Superior temporal gyrus (tissue), 1 donor: ENCODE measurements around the gene TMEM39A.

Source experiments
- DNase-seq: peaks from one replicate; pipeline ENCODE4 v3.0.0-alpha.2; 2016; ENCODE audit errors: extremely low spot score

TMEM39A gene, protein sequence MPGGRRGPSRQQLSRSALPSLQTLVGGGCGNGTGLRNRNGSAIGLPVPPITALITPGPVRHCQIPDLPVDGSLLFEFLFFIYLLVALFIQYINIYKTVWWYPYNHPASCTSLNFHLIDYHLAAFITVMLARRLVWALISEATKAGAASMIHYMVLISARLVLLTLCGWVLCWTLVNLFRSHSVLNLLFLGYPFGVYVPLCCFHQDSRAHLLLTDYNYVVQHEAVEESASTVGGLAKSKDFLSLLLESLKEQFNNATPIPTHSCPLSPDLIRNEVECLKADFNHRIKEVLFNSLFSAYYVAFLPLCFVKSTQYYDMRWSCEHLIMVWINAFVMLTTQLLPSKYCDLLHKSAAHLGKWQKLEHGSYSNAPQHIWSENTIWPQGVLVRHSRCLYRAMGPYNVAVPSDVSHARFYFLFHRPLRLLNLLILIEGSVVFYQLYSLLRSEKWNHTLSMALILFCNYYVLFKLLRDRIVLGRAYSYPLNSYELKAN

DNA sequence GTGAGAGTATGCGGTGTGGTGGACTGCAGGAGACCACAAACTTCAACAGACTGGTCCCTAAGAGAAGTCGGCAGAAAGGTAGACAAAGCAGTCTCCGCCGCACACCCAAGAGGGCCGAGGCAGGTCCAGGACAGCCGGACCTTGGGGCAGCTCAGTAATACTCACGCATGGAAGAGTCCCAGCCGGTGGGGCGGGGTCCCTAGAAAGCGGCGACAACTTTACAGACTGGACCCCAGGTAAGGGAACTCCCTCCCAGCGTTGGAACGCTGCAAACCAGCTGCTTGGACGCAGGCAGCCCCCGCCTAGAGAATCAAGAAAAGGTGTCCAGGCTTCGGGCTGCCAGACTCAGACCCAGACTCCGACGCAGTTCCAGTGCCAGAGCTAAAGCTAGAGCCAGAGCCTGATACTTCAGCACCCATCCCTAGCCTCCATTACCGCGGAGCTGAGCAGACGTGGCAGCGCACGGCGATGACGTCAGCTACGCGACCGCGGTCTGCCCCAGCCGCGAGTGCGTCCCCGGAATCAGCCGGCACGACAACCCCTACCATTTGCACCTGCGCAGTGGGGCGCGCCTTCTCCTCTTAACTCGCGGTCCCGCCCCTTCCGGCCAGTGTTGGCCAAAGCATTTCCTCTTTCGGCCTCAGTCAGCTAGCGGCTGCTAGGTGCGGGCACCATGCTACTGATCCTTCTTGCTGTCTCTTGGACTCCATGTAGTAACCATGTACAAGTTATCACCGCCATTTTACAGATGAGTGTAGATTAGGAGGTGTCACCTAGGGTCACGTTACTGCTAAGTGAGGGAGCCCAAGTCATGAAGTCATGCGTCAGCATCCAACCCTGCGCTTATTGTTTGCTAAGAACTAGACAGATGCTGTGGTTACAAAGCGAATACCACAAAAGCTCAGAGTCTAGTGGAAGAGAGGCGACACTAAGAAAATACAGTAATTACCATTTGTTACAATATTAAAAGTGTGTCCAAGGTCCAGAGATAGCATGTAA lies at the start of gene TMEM39A:
TMEM39A (minus strand) TSS at position 445 of the 999 bp plus-strand sequence. CDS start 1,541 bp downstream, outside the sequence.
- peak; percentile 100 for DNase-seq

DNA sequence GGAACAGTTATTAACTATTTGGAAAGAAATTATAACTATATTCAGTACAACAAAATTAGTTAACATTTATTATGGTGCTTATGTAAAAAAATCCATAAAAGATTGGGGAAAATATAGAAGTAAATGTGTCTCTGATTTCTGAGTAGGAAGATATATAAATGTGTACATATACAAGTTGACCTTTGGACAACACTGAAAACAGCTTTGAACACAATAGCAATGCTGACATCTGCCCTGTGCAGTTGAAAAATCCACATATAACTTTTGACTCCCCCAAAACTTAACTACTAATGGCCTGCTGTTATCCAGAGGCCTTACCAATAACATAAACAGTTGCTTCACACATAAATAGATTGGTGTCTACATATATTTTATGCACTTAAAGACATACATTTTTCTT lies 47.3 kb upstream of the TMEM39A start:
- no peak for DNase-seq

DNA sequence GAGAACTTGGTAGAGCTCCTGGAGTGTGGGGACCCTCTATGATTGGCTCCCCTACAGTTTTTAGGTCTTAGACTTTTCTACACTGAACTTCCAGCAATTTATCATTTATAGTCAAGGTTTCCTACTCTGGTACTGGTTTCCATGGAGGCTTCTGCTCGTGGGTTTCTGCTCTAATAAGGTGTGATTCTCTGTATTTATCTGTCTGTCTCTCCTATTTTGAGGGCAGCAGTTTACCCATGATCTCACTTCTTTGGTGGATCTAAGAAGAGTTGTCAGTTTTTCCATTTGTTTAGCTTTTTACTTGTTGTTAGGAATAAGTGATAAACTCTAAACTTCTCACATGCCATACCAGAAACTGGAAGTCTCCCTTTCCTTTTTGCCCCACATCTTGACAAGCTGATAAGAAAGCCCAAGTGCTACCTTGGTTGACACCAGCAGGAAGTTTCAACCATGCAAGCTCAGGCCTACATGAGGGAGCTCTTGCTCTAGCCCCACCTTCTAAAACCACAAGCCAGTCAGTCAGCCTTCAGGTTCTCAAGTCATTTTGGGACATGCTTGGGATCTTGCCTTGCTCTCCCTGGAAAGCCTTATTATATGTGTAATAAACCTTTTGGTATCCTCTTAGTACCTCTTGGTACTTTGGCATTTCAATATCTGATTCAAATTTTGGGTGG lies 44.9 kb upstream of the TMEM39A start:
- DNase-seq: no peak

DNA sequence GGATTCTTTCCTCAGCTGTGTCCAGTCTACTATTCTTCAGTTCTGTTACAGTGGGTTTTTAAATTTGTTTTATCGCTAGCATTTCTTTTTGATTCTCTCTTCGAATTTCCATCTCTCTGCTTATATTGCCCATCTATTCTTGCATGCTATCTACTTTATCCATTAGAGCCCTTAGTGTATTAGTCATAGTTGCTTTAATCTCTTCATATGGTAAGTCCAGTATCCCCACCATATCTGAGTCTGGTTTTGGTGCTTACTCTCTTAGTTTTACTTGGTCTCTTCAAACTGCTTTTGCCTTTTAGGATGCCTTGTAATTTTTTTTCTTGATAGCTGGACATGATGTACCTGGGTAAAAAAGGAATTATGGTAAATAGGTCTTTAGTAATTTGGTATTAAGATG lies 44.0 kb upstream of the TMEM39A start:
- DNase-seq: no peak

DNA sequence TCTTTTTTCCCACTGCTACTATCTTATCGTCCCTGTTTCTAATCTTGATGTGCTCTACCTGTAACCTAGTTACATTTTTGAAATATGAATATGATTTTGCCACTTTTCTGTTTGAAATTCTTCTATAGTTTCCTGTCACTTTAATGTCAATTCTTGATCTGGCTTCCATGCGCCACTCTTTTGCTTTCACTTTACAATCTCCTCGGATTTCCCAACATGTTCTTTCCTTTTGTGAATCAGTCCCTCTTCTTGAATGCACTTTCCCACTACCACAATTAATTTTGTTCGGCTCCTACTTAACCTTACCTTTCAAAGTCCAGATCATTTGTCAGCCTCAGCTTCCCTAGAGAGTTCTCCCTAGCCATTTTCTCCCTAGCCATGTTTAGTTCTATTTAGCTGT lies 43.2 kb upstream of the TMEM39A start:
- DNase-seq: no peak

DNA sequence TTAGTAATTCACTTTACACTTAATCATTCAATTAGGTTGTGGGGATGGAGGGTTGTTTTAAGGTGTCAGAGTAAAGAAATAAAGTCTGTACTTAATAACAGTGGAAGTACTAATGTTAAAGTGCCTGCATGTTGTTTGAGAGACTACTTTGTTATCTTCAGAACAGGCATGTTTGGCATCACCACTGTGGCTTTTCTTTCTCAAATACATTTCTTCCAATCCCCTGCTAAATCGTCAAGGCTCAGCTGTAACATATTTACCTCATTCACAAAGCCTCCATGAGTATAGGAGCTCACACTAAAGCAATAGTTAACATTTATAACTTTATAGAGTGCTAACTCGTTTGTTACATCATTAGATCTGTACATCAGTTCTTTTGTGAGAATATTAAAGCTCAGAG lies 37.5 kb upstream of the TMEM39A start:
- no peak for DNase-seq

DNA sequence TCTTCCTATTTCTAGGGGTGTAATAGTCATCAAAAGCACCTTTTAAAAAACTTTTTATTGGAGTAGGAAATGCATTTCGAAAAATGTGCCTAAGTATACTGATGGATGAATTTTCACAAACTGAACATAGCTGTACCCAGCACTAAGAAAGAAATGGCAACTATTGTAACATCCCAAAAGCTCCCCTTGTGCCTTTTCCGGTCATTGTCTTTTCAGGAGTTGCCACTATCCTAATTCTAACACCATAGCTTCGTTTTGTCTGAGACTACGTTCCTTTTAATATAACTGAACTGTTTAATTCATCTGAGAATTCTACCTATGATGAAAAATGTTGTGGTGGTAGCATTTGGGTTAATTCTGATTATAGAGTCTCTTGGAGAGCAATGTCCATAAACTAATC lies 36.9 kb upstream of the TMEM39A start:
- no peak for DNase-seq

DNA sequence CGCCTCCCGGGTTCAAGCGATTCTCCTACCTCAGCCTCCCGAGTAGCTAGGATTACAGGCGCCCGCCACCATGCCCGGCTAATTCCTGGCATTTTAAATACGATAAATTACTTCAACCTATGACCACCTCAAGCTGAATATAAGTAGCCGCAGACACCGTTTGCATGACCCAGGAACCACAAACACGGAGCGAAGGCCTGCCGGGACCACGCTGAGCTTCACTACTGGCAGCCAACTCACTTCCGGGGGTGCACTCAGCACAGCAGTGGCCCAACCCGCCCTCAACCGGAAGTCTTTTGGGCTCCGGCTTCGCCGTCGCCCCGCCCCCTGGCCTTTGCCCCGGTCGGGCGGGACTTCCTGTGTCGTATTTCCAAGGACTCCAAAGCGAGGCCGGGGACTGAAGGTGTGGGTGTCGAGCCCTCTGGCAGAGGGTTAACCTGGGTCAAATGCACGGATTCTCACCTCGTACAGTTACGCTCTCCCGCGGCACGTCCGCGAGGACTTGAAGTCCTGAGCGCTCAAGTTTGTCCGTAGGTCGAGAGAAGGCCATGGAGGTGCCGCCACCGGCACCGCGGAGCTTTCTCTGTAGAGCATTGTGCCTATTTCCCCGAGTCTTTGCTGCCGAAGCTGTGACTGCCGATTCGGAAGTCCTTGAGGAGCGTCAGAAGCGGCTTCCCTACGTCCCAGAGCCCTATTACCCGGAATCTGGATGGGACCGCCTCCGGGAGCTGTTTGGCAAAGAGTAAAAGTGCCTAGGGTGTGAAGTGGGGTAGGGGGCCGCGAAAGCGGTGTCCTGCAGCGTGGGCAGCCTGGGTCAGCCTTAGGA lies 35.0 kb upstream of the TMEM39A start, which contains the start of gene TIMMDC1:
TIMMDC1 (plus strand) TSS at position 362 of the 826 bp plus-strand sequence; CDS start at position 549, 187 bp downstream.
- peak; percentile 98 for DNase-seq

DNA sequence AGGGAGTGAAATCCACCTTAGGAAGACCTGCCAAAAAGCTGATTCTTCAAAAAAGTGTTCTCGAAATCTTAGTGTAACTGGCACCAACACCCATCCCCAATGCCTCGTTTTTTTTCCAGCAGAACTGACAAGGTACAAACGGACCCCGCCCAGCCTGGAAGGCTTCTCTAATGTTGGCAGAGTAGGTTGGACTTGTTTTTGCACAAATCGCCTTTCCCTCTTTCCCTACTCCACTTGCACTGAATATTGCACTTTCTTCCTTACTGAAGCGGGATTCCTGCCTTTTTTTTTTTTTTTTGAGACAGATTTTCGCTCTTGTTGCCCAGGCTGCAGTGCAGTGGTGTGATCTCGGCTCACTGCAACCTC lies 34.4 kb upstream of the TMEM39A start:
- DNase-seq: peak; percentile 36

DNA sequence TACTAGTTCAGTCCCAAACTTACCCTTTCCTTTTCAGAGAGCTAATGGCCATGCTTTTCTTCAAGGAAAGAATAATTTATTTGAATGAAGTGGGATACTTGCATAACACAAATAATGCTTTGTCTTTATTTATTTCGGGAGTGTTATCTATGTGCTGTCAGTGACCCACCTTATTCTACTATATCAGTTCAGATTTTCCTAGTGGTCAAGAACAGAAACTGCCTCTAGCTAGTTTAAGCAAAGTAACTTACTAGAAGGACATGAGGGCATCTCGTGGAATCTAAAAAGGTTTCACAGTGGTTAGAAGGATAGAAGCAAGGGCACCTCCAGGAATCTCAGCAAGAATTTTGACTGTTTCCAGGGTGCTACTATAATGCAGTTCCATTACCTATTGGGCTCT lies 31.2 kb upstream of the TMEM39A start:
- no peak for DNase-seq

DNA sequence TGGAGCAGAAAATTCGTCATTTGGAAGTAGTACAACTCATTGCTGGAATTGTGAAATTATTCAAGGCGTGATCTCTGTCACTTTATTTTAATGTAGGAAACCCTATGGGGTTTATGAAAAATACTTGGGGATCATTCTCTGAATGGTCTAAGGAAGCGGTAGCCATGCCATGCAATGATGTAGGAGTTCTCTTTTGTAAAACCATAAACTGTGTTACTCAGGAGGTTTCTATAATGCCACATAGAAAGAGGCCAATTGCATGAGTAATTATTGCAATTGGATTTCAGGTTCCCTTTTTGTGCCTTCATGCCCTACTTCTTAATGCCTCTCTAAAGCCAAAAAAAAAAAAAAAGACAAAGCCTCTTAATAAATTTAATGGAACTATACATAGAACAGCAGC lies 29.4 kb upstream of the TMEM39A start:
- DNase-seq: no peak

DNA sequence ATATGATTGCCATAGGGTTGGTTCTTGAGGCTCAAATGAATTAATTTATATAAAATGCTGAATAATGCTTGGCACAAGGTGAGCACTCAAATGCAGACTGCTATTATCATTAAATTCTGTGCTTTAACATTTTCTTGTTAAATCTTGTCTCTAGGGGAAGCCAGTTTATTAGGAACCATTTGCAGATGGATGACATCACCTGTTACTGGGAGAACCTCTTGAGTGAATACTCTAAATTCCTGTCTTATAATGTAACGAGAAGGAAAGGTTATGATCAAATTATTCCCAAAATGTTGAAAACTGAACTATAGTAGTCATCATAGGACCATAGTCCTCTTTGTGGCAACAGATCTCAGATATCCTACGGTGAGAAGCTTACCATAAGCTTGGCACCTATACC lies 28.7 kb upstream of the TMEM39A start:
- no peak for DNase-seq

DNA sequence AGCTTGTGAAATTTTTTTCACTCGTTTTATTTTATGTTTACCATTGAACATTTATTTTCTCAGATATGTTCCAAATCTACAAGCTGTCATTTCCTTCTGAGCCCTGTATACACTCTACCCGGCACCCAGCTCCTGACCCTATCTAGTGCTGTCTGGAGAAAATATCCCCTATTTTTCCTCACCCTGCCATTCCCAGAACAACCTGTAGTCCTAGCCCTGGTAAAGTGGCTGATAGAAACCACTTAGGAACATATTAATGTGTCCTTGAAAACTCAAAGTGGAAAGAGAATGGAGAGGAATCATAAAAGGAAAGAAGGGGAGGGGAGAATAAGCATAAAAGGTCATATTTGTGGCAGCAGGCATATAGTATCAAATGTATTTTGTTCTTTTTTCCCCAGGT lies 26.7 kb upstream of the TMEM39A start:
- DNase-seq: no peak

DNA sequence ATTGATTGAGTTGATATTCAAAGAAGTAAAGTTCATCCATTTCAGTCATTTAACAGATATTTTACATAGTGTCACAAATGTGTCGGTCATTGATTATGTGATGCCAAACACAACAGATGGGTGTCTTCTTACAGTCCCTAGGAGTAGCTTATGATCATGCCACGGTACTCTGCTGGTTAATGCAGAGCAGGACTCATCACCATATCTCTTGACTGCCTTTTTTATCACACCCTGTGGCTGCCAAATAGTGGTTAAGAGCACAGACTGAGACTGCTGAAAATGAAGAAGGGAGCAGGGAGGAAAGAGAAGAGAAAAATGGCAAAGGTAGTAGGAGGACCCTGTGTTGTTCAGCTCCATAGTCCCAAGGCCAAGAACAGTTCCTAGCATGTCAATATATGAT lies 22.1 kb upstream of the TMEM39A start:
- DNase-seq: no peak

DNA sequence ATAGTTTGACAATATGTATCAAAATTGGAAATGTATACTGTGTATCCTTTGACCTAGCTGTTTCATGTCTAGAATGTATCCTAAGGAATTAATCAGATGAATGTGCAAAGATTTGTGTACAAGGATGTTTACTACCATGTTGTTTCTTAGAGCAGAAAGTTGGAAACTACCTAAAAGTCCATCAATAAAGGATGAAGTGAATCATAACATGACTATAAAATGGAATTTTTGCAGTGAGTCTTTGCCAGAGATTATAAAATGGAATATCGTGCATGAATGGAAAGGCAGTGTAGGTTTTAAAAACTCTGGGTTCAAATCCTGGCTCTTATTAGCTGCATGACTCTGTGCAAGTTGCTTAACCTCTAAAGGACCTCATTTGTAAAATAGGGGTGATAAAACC lies 19.7 kb upstream of the TMEM39A start:
- no peak for DNase-seq

DNA sequence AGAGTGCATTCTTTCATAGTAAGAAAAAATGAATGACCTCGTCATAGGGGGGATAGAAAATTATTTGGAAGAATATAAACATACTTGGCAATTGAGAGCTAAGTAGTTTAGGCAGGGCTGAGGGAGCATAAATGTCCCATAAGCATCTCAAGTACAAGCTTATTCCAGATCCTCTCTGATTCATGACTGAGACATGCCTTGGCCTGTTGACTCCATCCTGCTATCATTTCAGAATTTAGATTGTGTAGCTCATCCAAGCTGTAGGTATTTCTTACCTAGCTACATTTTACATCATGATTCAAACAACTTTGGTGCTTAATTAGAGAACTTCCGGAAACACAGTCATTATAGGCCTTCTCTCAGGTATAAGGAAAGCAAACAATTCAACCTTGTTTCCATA lies 17.7 kb upstream of the TMEM39A start:
- no peak for DNase-seq

DNA sequence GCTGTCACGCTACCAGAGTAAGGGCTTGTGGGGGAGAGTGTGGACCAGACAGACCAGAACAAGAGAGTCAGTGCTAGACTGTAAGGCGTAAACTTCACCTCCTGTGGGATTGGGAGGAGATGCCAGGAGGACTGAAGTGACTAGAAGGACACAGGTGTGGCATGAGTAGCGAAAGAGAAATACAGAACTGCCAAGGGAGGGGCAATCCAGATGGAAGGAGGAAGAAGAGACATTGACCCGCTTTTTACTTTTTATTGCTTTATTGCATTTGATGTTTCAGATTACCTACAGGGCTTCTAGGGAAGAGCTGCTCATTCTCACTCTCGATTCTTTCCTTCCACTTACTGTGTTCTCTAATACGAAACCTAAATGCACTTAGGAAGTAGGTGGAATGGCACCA lies 7.5 kb upstream of the TMEM39A start:
- DNase-seq: no peak

DNA sequence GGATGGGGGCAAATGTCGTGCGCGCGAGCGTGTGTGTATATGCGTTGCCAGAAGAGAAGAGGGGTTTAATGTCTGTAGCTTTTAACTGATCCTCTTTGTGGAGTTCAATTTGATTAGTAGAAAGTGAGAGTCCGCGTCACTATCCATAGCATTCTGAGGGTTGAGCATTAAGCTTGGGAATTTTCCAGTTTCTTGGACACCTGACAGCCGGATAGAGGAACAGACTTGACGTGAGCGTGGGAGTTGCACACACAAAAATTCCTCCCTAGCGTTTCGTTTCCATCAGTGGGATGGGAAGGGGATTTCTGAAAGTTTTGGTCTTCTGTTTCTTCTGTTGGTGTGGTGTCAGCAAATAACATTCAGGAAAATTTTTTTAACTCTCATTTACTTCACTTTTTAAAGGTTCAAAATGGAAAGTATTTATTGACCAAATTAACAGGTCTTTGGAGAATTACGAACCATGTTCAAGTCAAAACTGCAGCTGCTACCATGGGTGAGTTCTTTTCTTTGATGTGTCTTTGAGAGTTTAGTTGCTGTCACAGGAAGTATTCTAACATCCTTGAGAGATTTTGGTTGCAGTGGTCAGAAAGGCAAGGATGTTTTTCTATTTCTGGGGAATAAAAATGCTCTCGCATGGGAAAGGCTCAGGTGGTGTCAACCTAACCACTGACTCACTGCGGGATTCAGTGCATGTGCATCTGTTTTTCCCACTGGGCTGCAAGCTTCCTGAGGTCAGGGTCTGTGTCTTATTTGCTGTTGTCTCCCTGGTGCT lies 6.2 kb upstream of the TMEM39A start:
- DNase-seq: peak; percentile 22

DNA sequence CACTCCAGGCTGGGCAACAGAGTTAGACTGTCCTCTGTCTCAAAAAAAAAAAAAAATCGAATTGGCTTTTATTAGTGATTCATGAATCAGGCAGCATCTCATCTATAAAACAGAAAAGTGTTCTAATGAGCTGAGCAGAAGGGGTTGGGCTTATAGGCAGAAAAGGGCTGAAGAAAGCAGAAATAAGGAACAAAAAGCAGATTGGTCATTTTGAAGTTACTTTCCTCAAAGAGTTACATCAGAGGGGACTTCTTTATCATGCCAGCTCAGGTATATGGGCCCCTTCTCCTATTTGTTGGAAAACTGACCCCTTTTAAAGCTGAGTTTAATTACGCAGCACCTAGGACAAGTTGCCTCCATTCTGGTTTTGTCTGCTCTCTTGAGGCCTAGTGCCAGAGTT lies 4.6 kb upstream of the TMEM39A start:
- DNase-seq: peak; percentile 33

DNA sequence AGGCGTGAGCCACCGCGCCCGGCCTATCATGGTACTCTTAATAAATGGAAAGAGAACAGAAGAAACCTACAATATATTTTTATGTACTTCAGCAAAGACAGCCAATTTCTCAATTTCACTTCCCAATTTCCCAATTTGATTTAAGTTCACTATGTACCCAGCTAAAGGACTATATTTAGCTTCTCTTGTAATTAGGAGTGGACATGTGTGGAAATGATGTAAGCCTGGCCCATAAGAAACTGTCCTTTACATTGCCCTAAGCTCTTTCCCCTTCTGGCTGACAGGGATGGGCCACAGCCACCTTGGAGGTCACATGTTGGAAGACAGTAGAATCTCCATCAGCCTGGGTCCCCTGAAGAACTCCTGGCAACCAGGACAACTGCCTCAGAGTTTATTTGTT lies 6.2 kb downstream of the TMEM39A start:
- DNase-seq: no peak
